SK-N-SH (cell line): Measurements from ENCODE around the gene SLC23A1. TPM values are rescaled to one million over a fixed set of nuclear protein-coding genes. Genes with fewer than 3 reads are reported as not detected.

Experiments used
- CTCF ChIA-PET: fragments of 300-600, 350-600 bp; formaldehyde crosslinking; extraction: SDS; loops from one replicate; lab custom pipeline; 2021; lab: Yijun Ruan, JAX
- POLR2A ChIA-PET: fragments of 350-600 bp; sonication (Branson Sonifier 250); formaldehyde crosslinking; extraction: SDS; loops from one replicate; lab custom pipeline; 2020; ENCODE audit warnings: antibody characterized with exemption, inconsistent platforms; lab: Yijun Ruan, JAX
- DNase-seq: peaks from one replicate; pipeline ENCODE4 v3.0.0; 2012
- H2AFZ ChIP-seq: fragments of 200-600 bp; sonication (generic); 2 replicates; pipeline ENCODE4 v1.8.1; 2016; ENCODE audit warnings: antibody characterized with exemption, mild to moderate bottlenecking, low read depth
- H3F3A ChIP-seq: fragments of 200-600 bp; sonication (generic); replicated peaks from 2 replicates; pipeline ENCODE3; 2016; ENCODE audit warnings: antibody characterized with exemption, mild to moderate bottlenecking; ENCODE audit not compliant: insufficient read depth
- H3K27ac ChIP-seq, 2 experiments: fragments of 200-500 bp in 1 of 2; fragments of 200-600 bp in 1 of 2; sonication (Bioruptor generic) in 1 of 2; sonication (generic), shearing (Covaris generic) in 1 of 2; 2 replicates each; pipeline versions ENCODE4 v1.5.1 to v1.6.1; 2014 to 2016; ENCODE audit warnings: low read depth in 2 of 2, inconsistent platforms in 1 of 2, low read length in 1 of 2, mild to moderate bottlenecking in 1 of 2, mixed read lengths in 1 of 2
- H3K27me3 ChIP-seq: fragments of 200-600 bp; sonication (generic), shearing (Covaris generic); 2 replicates; pipeline ENCODE4 v1.6.1; 2016; ENCODE audit warnings: mixed run types; ENCODE audit not compliant: insufficient read depth
- H3K36me3 ChIP-seq, 2 experiments: fragments of 200-500 bp in 1 of 2; fragments of 200-600 bp in 1 of 2; sonication (Bioruptor generic) in 1 of 2; sonication (generic) in 1 of 2; replicated peaks in 1 of 2; 2 replicates each; pipeline versions ENCODE3 to v1.5.1; 2014 to 2016; ENCODE audit warnings: low read length in 1 of 2, mild to moderate bottlenecking in 1 of 2; ENCODE audit not compliant: insufficient read depth in 2 of 2, control insufficient read depth in 1 of 2
- H3K4me1 ChIP-seq, 2 experiments: fragments of 200-500 bp in 1 of 2; fragments of 200-600 bp in 1 of 2; sonication (Bioruptor generic) in 1 of 2; sonication (generic), shearing (Covaris generic) in 1 of 2; 2 replicates each; pipeline versions ENCODE4 v1.5.1 to v1.6.1; 2014 to 2016; ENCODE audit warnings: low read depth in 1 of 2, low read length in 1 of 2, mixed run types in 1 of 2; ENCODE audit not compliant: insufficient read depth in 2 of 2, control insufficient read depth in 1 of 2
- H3K4me2 ChIP-seq: fragments of 200-600 bp; sonication (generic), shearing (Covaris generic); 2 replicates; pipeline ENCODE4 v1.6.1; 2017; ENCODE audit warnings: mixed run types
- H3K4me3 ChIP-seq, 2 experiments: fragments of 200-500 bp in 1 of 2; fragments of 200-600 bp in 1 of 2; sonication (Bioruptor generic) in 1 of 2; sonication (generic), shearing (Covaris generic) in 1 of 2; 2 replicates each; pipeline versions ENCODE4 v1.5.1 to v1.8.1; 2014 to 2016; ENCODE audit warnings: low read depth in 2 of 2, inconsistent platforms in 1 of 2, low read length in 1 of 2, mild to moderate bottlenecking in 1 of 2, mixed read lengths in 1 of 2, moderate library complexity in 1 of 2
- H3K79me2 ChIP-seq: fragments of 200-600 bp; sonication (generic); 2 replicates; pipeline ENCODE4 v1.8.1; 2017; ENCODE audit warnings: mild to moderate bottlenecking; ENCODE audit not compliant: insufficient read depth
- H3K9ac ChIP-seq: fragments of 200-600 bp; sonication (generic); 2 replicates; pipeline ENCODE4 v1.6.1; 2017; ENCODE audit warnings: mixed run types
- H3K9me2 ChIP-seq: fragments of 200-600 bp; sonication (generic); 2 replicates; pipeline ENCODE4 v1.6.1; 2017; ENCODE audit warnings: mixed run types
- H3K9me3 ChIP-seq: fragments of 200-600 bp; sonication (generic); 2 replicates; pipeline ENCODE4 v1.6.1; 2017; ENCODE audit warnings: mixed run types, mild to moderate bottlenecking, moderate library complexity
- H4K20me1 ChIP-seq: fragments of 200-600 bp; sonication (generic); 2 replicates; pipeline ENCODE4 v1.6.1; 2017; ENCODE audit warnings: mild to moderate bottlenecking, mixed run types; ENCODE audit not compliant: insufficient read depth
- ELF1 ChIP-seq: IDR thresholded peaks from 2 replicates; pipeline ENCODE4 v1.4.0; 2012
- FOXM1 ChIP-seq: IDR thresholded peaks from 2 replicates; pipeline ENCODE4 v1.4.0; 2012; ENCODE audit warnings: low read depth, mild to moderate bottlenecking
- IRF3 ChIP-seq: fragments of 150-350 bp; IDR thresholded peaks from 2 replicates; pipeline ENCODE4 v1.6.1; 2016; ENCODE audit warnings: mild to moderate bottlenecking, low read depth, low read length
- JUND ChIP-seq: IDR thresholded peaks from 2 replicates; pipeline ENCODE4 v1.4.0; 2012
- NFIC ChIP-seq: IDR thresholded peaks from 2 replicates; pipeline ENCODE4 v1.4.0; 2012; ENCODE audit warnings: borderline replicate concordance
- POLR2AphosphoS5 ChIP-seq: IDR thresholded peaks from 2 replicates; pipeline ENCODE4 v1.6.1; 2012; ENCODE audit warnings: low read depth, low read length
- RFX5 ChIP-seq: IDR thresholded peaks from 2 replicates; pipeline ENCODE4 v1.6.1; 2012; ENCODE audit warnings: mild to moderate bottlenecking, improper control_type of control experiment, low read length
- TAF1 ChIP-seq: IDR thresholded peaks from 2 replicates; pipeline ENCODE4 v1.6.1; 2012; ENCODE audit warnings: low read depth, mild to moderate bottlenecking, low read length, moderate library complexity, borderline replicate concordance
- TCF12 ChIP-seq: IDR thresholded peaks from 2 replicates; pipeline ENCODE4 v1.4.0; 2012
- USF2 ChIP-seq: fragments of 150-350 bp; IDR thresholded peaks from 2 replicates; pipeline ENCODE4 v1.6.1; 2017; ENCODE audit warnings: antibody characterized with exemption, low read length, low read depth, borderline replicate concordance
- WGBS: methylation state at CpG from one replicate; pipeline ENCODE4 v1.1.6; 2017; ENCODE audit warnings: low lambda C conversion rate; 5-methylcytosine and 5-hydroxymethylcytosine counted together
- polyA plus RNA-seq, 3 experiments: library from polyadenylated mRNA; depleted of rRNA; stranded (reverse); fragments of >200 nt; gene quantifications; 2 replicates each; pipeline ENCODE4 v1.2.3, GENCODE V29; 2012
- TF ChIP-seq, protein P1 (sequence below): IDR thresholded peaks from 2 replicates; pipeline ENCODE4 v1.4.0; 2012; ENCODE audit warnings: low read depth, borderline replicate concordance
- TF ChIP-seq, protein P2 (sequence below): IDR thresholded peaks from 2 replicates; pipeline ENCODE4 v1.4.0; 2012; ENCODE audit warnings: low read depth, borderline replicate concordance
- TF ChIP-seq, protein P3 (sequence below): fragments of 200-600 bp; sonication (generic); IDR thresholded peaks from 2 replicates; pipeline ENCODE4 v1.6.1; 2017; ENCODE audit warnings: antibody characterized with exemption, mild to moderate bottlenecking, moderate library complexity

SLC23A1 gene
- polyA plus RNA-seq, 1 of the 3 experiments (the other 2 are of a cell fraction), result not detected

- ChIA-PET CTCF (interaction anchor here (0.8 to 1.6 kb wide), 4 partner anchors 10 to 21 kb away, joined by 3 to 5 read pairs (median 4); no protein-coding TSS in a partner anchor), POLR2A (no interaction called here)
- no peak overlapping the region for H3K27ac ChIP-seq
- no peak for DNase-seq
- H3K9ac ChIP-seq, result no peak overlapping the region
- no peaks in the 10 kb centered on the region for H3K79me2 ChIP-seq
- 95% methylated on average over 10 of the region's 10 CpGs for WGBS
- no peak overlapping the region for H2AFZ ChIP-seq
- no peak overlapping the region for H3K4me3 ChIP-seq
- H3K27me3 ChIP-seq, result no peaks in the 10 kb centered on the region
- H3K36me3 ChIP-seq, result peaks cover 0 to 2% of the 10 kb centered on the region in 2 experiments
- no peak overlapping the region for H3K4me2 ChIP-seq
- peaks cover 8% of the 10 kb centered on the region for H3F3A ChIP-seq
- H3K9me3 ChIP-seq, result no peaks in the 10 kb centered on the region
- no peak for TF ChIP-seq TAF1
- TF ChIP-seq TCF12, result no peak
- TF ChIP-seq FOXM1, result no peak
- no peak for TF ChIP-seq JUND
- TF ChIP-seq, protein P1, sequence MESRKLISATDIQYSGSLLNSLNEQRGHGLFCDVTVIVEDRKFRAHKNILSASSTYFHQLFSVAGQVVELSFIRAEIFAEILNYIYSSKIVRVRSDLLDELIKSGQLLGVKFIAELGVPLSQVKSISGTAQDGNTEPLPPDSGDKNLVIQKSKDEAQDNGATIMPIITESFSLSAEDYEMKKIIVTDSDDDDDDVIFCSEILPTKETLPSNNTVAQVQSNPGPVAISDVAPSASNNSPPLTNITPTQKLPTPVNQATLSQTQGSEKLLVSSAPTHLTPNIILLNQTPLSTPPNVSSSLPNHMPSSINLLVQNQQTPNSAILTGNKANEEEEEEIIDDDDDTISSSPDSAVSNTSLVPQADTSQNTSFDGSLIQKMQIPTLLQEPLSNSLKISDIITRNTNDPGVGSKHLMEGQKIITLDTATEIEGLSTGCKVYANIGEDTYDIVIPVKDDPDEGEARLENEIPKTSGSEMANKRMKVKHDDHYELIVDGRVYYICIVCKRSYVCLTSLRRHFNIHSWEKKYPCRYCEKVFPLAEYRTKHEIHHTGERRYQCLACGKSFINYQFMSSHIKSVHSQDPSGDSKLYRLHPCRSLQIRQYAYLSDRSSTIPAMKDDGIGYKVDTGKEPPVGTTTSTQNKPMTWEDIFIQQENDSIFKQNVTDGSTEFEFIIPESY, result no peak
- TF ChIP-seq, protein P2, sequence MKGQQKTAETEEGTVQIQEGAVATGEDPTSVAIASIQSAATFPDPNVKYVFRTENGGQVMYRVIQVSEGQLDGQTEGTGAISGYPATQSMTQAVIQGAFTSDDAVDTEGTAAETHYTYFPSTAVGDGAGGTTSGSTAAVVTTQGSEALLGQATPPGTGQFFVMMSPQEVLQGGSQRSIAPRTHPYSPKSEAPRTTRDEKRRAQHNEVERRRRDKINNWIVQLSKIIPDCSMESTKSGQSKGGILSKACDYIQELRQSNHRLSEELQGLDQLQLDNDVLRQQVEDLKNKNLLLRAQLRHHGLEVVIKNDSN, result no peak
- no peak for TF ChIP-seq ELF1
- TF ChIP-seq NFIC, result no peak
- no peak for TF ChIP-seq RFX5
- TF ChIP-seq USF2, result no peak
- TF ChIP-seq, protein P3, sequence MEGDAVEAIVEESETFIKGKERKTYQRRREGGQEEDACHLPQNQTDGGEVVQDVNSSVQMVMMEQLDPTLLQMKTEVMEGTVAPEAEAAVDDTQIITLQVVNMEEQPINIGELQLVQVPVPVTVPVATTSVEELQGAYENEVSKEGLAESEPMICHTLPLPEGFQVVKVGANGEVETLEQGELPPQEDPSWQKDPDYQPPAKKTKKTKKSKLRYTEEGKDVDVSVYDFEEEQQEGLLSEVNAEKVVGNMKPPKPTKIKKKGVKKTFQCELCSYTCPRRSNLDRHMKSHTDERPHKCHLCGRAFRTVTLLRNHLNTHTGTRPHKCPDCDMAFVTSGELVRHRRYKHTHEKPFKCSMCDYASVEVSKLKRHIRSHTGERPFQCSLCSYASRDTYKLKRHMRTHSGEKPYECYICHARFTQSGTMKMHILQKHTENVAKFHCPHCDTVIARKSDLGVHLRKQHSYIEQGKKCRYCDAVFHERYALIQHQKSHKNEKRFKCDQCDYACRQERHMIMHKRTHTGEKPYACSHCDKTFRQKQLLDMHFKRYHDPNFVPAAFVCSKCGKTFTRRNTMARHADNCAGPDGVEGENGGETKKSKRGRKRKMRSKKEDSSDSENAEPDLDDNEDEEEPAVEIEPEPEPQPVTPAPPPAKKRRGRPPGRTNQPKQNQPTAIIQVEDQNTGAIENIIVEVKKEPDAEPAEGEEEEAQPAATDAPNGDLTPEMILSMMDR, result no peak
- no peak for TF ChIP-seq POLR2AphosphoS5
- TF ChIP-seq IRF3, result no peak
- no peaks in the 10 kb centered on the region for H3K9me2 ChIP-seq
- H3K4me1 ChIP-seq, result peaks cover 0 to 13% of the 10 kb centered on the region in 2 experiments; a peak in 1 of 4 replicates
- H4K20me1 ChIP-seq, result no peaks in the 10 kb centered on the region
Observed at GRCh38 chr5:139401546-139401945, 18.4 kb upstream of the SLC23A1 start.
